M059J (cell line): ENCODE results near the gene KLHL9. TPM values are rescaled to one million over a fixed set of nuclear protein-coding genes. Genes with fewer than 3 reads are reported as not detected.
A peak's percentile ranks its signal among the peaks of the same experiment; 100 is the strongest.

Experiments used
- DNase-seq: peaks from one replicate; pipeline ENCODE4 v3.0.0-alpha.2; 2012; ENCODE audit warnings: low read depth
- total RNA-seq: library from RNA; depleted of rRNA; stranded (reverse); fragments of >200 nt; shearing (Covaris generic); gene quantifications from 2 replicates; pipeline ENCODE4 v1.2.3, GENCODE V29; 2014; rRNA removed

KLHL9 gene
- total RNA-seq, 1 experiment from 2014 or later: 24.5 TPM

DNA sequence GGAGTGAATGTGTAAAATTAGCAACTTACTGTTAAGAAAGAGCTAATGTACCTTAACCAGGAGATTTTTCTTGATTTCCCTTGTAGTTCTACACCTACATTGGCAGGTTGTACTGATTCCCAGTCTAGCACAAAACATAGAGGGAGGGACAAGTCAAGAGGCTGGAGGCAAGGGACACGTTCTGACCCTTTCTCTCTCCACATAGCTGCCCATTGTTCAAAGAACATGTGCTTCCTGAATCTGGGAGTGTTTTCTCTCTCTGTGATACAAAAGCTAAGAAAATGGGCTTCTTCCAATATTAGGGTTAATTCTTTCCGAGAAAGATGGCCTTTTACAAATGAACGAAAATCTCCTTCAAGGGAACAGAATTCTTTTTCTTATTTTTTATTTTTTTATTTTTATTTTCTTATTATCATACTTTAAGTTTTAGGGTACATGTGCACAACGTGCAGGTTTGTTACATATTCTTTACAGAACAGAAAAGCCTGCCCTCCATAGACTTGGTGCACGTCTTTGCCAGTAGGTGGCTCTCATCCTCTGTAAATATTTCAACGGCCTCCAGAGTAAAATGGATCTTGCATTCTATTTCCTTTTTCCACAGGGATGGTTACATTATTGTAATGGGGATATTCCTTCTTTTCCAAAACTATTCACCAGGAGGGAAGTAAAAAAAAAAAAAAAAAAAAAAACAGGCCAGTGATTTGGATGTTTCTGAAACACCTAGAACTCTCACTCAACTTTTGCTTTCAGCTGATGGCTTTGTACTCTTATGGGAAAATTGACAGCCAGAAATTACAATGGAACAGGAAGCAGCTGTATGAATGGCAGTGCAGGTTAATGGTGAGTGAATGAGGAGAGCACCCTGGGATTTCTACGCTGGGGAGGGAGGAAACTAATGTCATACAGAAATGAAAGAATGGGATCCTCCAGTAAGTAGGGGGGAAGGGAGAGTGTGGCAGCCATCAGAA is 17.0 kb downstream of the KLHL9 start:
- peak; percentile 54 for DNase-seq

- peak; percentile 30 for DNase-seq
Measured at GRCh38 chr9:21316860-21317259, 18.3 kb downstream of the KLHL9 start.

DNA sequence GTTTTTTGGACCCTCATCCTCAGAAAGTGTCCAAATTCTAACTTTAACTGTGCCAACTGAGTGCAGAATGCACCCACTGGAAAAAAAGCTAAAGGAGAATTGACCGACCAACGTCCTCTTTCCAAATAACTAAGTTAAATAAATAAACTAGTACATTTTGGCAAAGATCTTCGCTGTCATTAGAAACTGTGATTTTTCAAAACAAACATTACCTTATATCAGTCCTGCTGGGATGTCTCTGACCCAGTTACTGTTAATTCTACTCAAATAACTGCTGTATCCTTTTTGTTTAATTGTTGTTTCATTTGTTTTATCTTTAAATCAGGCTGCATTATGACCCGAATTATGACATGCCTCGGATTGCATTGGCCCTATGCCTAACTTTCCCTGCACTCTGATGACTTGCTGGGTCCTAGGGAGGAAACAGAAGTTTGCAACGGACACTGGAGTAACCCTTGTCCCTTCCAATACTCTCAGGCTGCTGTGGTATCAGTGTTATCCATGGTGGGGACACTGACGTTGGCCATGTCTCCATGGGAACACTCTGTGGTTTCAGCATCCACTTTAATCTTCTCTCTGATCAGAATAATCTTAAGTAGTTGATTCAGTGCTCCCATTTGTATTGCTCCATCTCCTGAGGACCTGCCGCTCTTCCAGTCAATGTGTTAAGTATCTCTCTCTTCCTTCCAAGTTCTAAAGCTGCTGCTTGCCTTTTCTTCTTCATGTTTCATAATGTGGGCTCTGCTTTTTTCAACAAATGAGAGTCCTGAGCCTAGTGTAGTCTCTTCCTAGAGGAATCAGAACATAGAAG is 19.0 kb downstream of the KLHL9 start:
- DNase-seq: peak; percentile 28

DNA sequence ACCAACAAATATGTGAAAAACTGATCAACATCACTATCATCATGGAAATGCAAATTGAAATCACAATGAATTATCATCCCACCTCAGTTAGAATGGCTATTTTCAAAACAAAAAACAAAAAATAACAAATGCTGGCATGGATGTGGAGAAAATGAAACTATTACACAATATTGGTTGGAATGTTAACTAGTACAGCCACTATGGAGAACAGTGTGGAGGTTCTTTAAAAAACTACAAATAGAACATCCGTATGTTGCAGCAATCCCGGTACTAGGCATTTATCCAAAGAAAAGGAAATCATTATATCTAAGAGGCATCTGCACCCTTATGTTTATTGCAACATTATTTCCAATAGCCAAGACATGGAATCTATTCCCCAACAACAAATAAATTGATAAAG is 21.1 kb downstream of the KLHL9 start:
- DNase-seq: no peak

DNA sequence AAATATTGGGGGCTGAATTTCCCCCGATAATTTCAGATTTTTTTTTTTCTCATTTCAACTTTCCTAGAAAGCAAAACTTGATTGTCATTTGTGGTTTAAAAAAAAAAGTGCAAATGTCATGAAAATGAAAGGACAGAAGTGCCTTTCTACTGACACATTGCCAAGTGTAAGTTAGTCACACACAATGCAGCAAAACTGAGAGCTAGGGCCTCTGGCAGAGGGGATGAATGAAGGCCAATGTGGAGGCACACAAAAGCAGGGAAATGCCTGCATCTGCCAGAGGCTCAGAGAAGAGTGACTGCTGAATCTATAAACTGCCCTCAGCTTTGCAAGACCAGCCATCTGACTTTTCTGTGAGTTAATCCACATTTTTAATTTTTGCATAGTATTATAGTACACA is 23.3 kb downstream of the KLHL9 start:
- DNase-seq: peak; percentile 31

- DNase-seq: no peak
Measured at GRCh38 chr9:21305213-21305612, 30.0 kb downstream of the KLHL9 start, which contains the start of gene IFNA5. IFNA5 (minus strand) TSS chr9:21305313; CDS start chr9:21305256, 57 bp downstream.

DNA sequence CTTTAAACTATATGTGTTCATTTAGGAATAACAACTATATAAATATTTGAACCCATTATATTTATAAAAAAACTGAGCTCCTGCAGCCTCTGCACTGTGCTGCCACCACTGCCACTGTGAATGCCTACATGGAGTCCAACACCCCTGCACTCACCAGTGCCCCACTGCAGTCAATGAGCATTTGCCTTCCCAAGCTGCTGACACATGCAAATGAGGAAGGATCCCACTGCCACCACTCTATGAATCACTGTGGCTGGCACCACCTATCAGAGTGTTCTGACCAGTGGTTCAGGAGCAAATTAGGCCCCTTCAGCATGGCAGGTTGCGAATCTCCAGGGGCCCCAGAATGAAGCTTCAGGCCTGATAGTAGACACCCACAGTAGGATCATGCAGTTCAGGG is 39.2 kb downstream of the KLHL9 start:
- no peak for DNase-seq

- no peak for DNase-seq
Measured at GRCh38 chr9:21294904-21295538, 40.2 kb downstream of the KLHL9 start.

- peak; percentile 86 for DNase-seq
Measured at GRCh38 chr9:21294364-21294774, 40.8 kb downstream of the KLHL9 start.

GRCh38 chr9:21289848-21290247 is 45.4 kb downstream of the KLHL9 start:
- DNase-seq: peak; percentile 10

DNA sequence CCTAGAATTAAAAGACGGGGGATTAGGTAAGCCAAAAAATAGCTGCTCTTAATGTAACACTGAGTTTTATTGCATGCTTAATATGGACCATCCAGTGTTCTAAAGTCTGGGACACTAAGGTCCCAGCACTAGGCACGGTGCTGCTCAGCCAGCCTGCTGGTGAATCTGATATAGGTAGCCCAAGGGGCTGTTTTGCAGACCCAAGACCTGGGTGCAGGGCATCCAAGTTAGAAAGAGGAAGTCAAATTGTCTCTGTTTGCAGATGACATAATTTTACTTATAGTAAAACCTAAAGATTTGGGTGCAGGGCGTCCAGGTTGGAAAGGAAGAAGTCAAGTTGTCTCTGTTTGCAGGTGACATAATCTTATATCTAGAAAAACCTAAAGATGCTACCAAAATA is 47.9 kb downstream of the KLHL9 start:
- no peak for DNase-seq

DNA sequence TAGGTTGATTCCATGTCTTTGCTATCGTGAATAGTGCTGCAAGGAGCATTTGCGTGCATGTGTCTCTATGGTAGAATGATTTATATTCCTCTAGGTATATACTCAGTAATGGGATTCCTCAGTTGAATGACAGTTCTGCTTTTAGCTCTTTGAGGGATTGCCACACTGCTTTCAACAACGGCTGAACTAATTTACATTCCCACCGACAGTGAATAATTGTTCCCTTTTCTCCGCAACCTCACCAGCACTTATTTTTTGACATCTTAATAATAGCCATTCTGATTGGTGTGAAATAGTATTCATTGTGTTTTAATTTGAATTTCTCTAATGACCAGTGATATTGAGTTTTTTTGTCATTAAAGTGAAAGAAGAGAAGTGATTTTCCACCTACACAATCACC is 48.5 kb downstream of the KLHL9 start:
- DNase-seq: no peak

DNA sequence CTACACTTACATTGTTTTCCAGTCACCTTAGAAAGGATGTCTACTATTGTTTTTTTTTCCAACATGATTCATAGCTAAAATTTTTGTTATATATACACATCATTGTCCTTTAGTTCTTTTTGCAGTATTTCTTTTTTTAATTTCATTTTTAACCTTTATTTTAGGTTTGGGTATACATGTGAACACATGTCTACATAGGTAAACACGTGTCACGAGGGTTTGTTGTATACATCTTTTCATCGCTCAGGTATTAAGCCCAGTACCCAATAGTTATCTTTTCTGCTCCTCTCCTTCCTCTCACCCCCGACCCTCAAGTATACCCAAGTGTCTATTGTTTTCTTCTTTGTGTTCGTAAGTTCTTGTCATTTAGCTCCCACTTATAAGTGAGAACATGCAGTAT is 49.1 kb downstream of the KLHL9 start:
- no peak for DNase-seq

- DNase-seq: no peak
Measured at GRCh38 chr9:21281275-21281674, 53.9 kb downstream of the KLHL9 start.

Other genes with a start within 250 kb of the KLHL9 start
- not detected in 2 replicates for gene IFNW1, start 193.6 kb downstream of the KLHL9 start, total RNA-seq
- not detected in 2 replicates for gene IFNA21, start 168.7 kb downstream of the KLHL9 start, total RNA-seq
- gene IFNA4, start 147.8 kb downstream of the KLHL9 start, total RNA-seq: not detected in 2 replicates
- not detected in 2 replicates for gene IFNA7, start 133.2 kb downstream of the KLHL9 start, total RNA-seq
- gene IFNA10, start 128.3 kb downstream of the KLHL9 start, total RNA-seq: not detected in 2 replicates
- gene IFNA16, start 118.1 kb downstream of the KLHL9 start, total RNA-seq: not detected in 2 replicates
- not detected in 2 replicates for gene IFNA17, start 107.2 kb downstream of the KLHL9 start, total RNA-seq
- not detected in 2 replicates for gene IFNA14, start 95.4 kb downstream of the KLHL9 start, total RNA-seq
- not detected in 2 replicates for gene IFNA5, start 30.1 kb downstream of the KLHL9 start, total RNA-seq
- gene IFNA6, start 15.5 kb upstream of the KLHL9 start, total RNA-seq: not detected in 2 replicates
- gene IFNA13, start 32.7 kb upstream of the KLHL9 start, total RNA-seq: not detected in 2 replicates
- gene IFNA2, start 50.0 kb upstream of the KLHL9 start, total RNA-seq: not detected in 2 replicates
- not detected in 2 replicates for gene IFNA8, start 73.7 kb upstream of the KLHL9 start, total RNA-seq
- gene IFNA1, start 105.0 kb upstream of the KLHL9 start, total RNA-seq: not detected in 2 replicates
- 0.57 TPM in 1 of 2 replicates, not detected in the other for gene IFNE, start 146.9 kb upstream of the KLHL9 start, total RNA-seq